SHP77 (cell line): Measurements from ENCODE around the gene LAMP1.
"Not testable (repeated sequence)": the region's sequence is repeated elsewhere in the genome, so short reads cannot be mapped to it uniquely, and the experiment has no call there.

Experiments
- DNase-seq, 2 experiments: peaks; one replicate each; lab custom pipeline; 2025; lab: John Stamatoyannopoulos, UW

The LAMP1 gene

DNA sequence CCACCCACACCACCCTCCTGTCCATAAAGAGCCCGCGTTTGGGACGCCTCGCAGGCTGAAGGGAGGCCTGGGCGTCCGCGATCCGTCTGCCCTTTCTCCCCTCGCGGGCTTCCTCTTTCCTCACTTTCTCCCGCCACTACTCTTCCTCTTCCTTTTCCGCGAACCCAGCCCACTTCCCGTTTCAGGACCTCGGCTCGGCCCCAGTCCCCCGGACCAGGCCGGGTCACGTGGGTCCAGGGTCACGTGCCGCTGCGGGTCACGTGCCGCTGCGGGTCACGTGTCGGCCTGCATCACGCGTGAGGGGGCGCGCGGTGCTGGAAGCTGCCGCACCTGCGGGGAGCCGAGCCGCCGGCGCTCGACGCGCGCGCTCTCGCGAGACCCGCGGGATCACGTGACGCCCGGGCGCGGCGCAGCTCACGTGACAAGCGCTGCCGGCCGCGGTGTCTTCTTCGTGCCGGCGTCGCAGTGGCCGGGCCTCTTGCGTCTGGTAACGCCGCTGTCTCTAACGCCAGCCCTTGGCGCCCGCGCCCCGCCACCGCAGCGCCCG is at the start of gene LAMP1:
Gene LAMP1 (plus strand): TSS at position 417 of the 547 bp plus-strand sequence. CDS start 196 bp downstream, outside the sequence.
- DNase-seq = peak; percentile 97 to 98

DNA sequence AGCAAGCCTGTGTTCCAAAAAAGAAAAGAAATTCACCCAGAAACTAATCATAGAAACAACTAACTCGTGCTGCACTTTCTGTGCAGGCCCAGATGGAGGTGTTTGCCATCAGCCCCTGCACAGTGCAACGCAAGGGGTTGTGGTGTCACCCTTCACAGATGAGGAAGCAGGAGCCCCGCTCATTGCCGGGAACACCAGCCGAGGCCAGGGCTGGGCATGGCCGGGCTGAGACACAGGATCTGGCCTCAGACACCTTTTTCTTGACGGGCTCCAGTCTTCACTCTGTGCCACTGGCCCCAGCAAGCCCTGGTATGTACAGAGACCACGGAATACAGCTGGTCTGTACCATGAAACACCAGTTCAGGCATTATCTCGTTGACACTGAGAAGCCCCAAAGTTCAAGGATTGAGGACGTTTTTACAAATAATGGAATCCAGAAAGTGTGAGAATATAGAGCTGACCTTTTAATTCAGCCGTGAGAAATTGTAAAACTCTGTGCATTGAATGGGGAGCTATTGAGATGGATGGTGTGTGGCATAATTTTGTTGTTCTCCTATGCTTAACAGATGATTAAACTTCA is 44.4 kb upstream of the LAMP1 start:
- no peak for DNase-seq

DNA sequence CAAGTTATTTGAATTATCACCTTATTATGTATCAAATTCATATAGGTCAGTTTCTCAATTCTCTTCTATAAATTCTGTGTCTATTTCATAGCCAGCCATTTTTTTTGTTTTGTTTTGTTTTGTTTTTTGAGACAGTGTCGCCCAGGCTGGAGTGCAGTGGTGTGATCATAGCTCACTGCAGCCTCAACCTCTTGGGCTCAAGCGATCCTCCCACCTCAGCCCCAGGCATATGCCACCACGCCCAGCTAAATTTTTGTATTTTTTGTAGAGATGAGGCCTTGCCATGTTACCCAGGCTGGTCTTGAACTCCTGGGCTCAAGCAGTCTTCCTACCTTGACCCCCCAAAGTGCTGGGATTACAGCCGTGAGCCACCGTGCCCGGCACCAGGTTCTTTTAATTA is 39.1 kb upstream of the LAMP1 start:
- not testable (repeated sequence) for DNase-seq

- no peak for DNase-seq
Measured at GRCh38 chr13:113258321-113259054, 38.6 kb upstream of the LAMP1 start.

DNA sequence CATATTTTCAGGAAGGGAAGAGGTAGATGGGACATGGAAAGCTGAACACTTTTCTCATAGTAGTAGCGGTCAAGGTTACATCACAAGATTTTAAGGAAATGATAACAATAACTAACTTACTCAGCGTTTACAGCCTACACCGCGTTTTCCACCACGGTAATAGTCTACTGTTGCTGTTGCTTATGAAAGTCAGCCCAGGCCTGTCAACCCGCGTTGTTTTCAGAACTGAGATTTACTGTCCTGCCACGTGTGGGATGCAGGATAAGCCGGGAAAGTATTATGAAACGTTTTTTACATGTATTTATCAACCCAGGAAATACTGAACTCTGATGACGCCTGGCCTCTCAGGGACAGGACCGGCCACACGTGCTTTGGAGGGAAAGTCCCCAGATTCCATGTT is 36.0 kb upstream of the LAMP1 start:
- no peak for DNase-seq

- not testable (repeated sequence) for DNase-seq
Measured at GRCh38 chr13:113263016-113263415, 34.0 kb upstream of the LAMP1 start.

DNA sequence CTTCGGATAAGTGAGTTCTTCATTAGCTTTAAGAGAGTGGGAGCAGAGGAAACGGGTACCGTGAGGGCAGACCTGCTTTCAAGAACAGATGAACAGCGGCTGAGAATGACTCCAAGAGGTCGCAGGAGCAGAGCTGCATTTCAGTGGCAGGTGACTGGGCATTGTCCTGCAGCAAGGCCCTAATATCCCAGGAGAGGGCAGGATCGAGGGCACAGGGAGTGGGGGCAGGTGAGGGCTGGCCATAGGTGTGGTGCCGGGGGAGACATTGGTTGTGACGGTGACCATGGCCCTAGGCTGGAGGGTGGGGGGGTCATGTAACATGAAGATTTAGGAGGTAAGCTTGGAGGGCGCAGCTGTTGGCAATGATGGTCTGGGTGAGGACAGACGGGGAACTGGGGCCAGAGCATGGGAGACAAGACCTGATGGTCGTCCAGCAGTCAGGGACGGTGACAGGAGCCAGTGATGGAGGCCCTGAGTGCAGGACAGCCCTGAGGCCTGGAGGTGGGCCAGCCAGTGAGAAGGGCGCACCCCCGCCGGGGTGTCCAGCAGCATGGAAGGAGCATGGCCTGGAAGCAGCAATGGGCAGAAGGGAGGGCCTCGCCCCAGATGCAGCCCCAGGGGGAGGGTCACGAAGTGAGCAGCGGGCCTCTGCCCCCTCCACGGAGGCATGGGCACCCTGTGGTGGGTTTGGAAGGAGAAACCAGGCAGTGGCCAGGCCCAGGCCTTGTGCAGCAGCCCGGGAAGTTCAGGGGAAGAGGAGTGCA is 29.2 kb upstream of the LAMP1 start:
- no peak for DNase-seq

DNA sequence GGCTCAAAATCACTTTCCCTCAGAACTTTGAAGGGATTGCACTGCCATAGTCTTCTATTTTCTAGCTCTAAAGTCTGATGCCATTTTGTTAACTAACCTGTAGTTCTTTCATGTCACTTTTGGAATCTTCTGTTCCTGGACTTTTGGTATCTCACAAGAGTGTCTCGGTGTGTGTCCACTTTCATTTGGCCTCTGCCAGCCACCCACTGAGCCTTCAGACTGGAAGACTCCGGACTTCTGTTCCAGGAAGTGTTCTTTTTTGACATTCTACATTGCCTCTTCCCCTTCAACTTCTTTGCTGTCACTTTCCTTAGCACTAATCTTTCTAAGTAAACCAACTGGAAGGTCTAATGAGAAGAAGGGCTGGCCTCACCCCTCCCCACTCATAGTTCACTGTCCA is 25.0 kb upstream of the LAMP1 start:
- no peak for DNase-seq

- no peak for DNase-seq
Measured at GRCh38 chr13:113272701-113273181, 24.3 kb upstream of the LAMP1 start.

DNA sequence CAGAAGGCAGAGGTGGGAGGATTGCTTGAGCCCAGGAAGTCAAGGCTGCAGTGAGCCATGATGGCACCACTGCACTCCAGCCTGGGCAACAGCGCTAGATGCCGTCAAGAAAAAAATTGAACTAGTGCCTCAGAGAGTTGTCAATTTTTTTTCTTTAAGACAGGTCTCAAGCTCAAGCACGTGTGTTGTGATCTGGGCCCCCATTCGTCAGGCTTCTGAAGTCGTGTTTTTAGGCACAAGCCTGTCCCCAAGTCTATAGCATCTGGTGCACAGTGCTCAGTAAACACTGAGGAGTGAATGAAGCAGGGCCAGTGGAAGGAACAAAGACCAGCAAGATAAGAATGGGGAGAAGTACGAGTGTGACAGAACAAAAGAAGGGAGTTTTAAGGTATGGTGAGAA is 23.7 kb upstream of the LAMP1 start:
- no peak for DNase-seq

DNA sequence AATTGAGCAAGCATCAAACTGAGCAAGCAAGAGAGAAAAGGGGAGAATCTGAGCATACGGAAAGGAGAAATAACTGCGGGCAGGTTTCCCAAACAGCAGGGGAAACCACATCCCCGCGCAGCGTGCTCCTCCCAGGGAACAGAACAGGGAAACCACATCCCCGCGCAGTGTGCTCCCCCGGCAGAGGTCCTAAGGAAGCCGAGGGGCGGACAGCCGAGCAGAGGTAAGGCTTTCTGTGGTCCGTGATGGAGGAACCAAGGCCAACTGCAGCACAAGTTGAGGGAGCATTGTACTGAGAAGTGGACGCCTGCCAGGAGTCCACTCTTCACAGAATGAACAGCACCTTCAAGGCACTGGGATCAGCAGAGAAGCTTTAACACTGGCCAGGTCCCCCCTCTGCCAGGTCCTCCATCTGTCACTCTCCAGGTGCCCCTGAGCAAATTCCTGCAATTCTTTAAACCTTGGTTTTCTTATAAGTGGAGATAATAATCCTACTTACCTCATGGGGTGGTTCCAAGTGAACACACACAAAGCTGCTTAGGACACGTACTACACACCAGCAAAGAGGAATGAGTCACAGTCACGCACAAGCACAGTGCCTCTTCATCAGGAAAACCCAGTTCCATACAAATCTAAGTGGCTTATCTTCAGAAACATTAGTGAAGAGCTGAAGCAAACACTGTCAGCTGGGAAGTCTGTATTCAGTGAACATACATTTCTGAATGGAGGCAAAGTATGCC is 23.0 kb upstream of the LAMP1 start:
- no peak for DNase-seq

DNA sequence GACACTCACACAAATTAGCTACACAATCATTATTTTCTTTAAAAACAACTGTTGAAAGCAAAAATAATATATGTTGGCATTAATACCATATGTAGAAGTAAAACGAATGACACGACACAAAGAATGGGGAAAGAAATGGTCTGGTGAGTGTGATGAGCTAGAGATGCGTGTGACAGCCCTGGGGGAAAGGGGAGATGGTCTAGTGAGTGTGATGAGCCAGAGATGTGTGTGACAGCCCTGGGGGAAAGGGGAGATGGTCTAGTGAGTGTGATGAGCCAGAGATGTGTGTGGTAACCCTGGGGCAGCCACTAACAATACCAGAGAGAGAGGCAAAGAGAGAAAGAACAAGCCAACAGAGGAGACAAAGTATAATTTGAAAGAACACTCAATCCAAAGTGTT is 22.3 kb upstream of the LAMP1 start:
- DNase-seq = no peak

DNA sequence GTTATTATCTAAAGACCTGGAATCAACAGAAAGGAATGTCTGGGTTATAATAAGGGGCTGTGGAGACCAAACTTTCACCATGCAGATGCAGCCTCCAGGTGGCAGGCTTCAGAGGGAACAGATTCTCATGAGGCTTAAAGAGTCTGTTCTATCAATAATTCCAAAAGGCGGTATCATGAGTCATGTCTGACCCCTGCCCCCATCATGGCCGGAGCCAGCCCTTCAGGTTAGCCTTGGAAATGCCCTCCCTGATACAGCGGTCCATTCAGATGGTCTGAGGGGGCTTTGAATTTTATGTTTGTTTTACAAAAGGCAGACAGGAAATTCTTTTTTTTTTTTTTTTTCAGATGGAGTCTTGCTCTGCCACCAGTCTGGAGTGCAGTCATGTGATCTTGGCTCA is 21.7 kb upstream of the LAMP1 start:
- peak; percentile 73 to 81 for DNase-seq

GRCh38 chr13:113280126-113280525 is 16.9 kb upstream of the LAMP1 start:
- no peak for DNase-seq

GRCh38 chr13:113283904-113284303 is 13.1 kb upstream of the LAMP1 start:
- no peak for DNase-seq

GRCh38 chr13:113288880-113289279 is 8.2 kb upstream of the LAMP1 start:
- DNase-seq = no peak

- no peak for DNase-seq
Measured at GRCh38 chr13:113291129-113291528, 5.9 kb upstream of the LAMP1 start.

DNA sequence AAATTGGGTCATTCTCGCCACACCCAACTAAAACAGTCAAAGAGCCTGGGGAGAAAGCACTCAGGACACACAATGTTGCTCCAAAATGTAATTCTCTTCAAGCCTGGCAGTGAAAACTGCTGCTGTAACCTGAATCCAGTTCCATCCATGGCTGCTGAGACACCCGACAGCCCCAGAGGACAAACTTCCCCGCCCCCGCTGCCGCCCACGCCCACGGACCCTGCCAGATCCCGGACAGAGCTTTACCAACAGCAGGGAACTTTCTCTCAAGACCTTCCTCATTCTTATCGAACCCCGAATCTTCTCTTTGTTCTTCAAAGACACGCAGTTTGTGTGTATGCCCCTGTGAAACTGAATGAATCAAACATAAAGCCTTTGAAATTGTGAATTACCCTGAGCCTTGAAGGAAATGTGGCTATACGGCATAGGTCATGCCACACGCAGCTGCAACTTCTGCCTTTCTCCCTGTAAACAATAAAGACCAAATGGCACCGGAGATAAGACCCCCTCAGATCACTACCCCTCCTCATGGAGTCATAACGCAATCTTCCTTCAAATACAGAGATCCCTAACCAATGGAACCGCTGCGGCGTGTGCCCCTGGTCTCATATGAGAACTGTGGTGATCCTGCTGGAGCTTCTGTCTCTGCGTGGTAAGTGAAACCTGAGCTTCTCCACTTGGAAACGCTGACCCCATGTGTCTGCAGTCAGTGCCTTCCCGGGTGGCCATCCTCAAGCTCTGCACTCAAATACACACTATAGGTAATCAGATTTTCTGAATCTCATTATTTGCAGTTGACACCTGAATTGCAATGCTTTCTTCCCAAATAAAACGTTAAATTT is 4.8 kb upstream of the LAMP1 start:
- DNase-seq = peak; percentile 58 to 70

- no peak for DNase-seq
Measured at GRCh38 chr13:113293686-113294085, 3.4 kb upstream of the LAMP1 start.

- no peak for DNase-seq
Measured at GRCh38 chr13:113295776-113296175, 1.3 kb upstream of the LAMP1 start.
